EL (cell line): ENCODE data around the gene NXT1.
"Not testable (repeated sequence)": the region's sequence is repeated elsewhere in the genome, so short reads cannot be mapped to it uniquely, and the experiment has no call there.

Experiments
- DNase-seq: peaks from one replicate; pipeline ENCODE4 v3.0.0-alpha.2; 2016

Gene NXT1

DNA sequence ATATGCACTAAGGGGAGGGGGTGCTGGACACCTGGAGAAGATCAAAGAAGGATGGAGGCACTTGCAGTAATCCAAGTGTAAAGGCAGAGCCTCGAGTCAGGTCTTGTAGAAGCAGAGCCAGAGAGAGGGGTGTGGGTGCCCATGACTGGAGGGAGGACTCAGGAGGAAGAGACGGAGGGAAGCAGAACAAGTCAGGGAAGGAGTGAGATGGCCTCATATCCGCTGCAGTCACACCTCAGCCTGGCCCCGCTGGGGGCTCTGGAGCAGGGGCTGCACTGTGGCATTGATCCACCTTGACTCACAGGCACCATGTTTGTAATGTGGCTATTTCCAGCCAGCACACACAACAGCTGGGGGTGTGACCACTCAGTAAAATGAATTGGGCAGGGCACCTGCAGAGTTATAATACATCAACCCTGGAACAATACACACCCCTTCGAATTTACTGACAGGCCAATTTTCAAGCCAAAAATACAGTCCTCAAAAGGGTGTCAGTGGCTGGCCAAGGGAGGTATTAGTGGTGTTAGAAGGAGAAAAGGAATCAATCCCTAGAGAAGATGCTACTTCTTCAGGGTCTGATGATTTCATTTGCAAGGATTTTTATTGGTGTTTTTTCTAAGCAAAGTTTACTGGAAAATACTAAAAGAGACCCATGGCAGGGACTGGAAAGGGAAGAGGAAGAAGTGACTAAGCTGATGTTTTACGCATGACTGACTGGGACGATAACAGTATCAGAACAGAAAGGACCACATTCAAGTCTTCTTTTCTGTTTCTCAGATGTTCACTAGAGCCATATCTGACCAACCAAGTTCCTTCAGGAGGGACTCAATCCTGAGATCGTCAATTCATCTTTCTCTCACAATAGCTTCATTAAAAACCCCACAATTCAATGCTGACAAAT is 18.9 kb upstream of the NXT1 start:
- DNase-seq: peak; percentile 8

DNA sequence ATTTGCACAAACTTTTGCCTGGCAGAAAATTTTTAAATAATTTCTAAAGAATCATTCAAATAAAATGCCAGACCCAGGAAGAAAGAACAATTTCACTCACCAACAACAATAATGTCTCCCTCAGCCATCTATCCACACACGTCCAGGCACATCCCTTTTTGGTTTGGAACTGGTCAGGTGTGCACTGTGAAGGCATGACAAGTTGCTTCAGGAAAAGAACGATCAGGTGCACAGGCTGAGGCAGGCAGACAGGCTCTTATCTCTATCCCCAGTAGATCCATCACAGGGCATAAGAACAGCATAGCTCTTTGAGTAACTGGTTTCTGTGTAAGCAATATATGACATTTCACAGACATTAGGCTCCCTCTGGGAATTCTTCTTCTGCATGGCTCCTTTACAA is 18.1 kb upstream of the NXT1 start:
- no peak for DNase-seq

DNA sequence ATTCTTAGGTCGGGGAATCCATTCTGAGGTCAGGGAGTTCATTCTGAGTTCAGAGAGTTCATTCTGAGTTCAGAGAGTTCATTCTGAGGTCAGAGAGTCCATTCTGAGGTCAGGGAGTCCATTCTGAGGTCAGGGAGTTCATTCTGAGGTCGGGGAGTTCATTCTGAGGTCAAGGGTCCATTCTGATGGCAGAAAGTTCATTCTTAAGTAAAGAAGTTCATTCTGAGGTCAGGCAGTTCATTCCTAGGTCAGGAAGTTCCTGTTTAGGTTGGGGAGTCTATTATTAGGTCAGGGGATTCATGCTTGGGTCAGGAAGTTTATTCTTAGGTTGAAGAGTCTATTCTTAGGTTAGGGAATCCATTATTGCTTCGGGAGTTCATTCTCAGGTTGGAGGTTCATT is 16.5 kb upstream of the NXT1 start:
- no peak for DNase-seq

DNA sequence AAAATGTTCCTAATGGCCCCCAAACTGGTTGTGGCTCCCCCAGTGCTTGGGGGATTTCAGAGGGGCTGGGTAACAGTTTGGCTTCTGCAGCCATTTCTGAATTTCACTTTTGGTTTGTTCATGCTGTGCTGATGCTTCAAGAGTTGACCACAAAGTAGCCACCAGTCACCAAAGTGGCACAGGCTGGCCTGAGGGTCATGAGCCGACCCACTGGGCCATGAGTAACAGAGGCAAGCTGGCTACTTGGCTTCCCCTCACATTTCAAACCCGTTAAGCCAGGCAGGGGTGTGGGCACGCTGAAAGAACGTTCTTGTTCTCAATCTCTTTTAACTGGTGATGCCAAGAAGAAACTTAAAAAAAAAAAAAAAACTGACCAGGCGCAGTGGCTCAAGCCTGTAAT is 15.1 kb upstream of the NXT1 start:
- DNase-seq: no peak

DNA sequence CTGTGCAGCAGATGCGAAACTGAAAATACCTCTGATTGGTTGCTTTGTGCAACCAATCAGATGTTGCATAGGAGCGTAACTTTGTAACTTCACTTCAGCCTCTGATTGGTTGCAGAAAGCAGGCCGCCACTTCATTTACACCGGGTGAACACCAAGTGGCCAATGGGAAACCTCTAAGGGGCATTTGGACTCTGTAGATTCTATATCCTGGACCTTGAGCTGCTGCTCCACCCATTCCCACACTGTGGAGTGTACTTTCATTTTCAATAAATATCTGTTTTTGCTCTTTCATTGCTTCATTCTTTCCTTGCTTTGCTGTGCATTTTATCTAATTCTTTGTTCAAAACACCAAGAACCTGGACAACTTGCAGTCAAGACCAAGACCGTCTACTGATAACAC is 14.1 kb upstream of the NXT1 start:
- DNase-seq: no peak

DNA sequence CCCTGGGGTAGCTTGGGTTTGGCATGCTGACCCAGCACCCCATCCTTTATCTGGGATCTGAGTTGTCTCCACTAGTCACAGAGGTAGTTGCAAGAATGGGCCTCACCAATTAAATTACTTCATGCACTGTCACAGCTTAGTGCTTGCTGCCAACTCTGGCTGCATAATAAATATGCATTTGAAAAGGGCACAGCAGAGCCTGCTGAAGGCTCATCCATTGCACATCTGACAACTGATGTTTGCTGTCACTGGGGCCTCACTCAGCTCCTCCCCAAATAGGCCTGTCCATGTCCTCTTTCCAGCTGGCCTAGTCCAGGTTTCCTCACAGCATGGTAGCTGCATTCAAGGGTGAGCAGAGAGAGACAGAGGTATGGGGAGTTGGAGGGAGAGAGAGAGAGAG is 13.3 kb upstream of the NXT1 start:
- no peak for DNase-seq

DNA sequence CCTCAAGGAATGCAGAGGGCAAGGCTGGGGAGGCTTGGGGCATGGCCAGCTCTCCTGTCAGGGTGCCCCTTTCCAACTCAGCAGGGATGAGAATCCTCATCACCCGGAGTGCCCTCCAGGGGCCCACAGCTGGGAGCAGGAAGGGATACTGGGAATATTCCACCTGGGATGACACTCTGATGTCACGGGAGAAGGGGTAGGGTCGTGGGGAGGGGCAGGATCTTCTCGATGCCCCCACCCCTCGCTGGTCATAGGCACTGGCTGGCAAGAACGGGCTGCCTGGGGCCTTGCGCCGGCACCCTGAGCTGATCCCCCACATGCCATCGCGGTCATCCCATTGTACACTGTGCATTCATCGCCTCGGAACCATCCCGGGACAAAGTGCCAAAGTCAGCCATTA is 10.6 kb upstream of the NXT1 start:
- no peak for DNase-seq

DNA sequence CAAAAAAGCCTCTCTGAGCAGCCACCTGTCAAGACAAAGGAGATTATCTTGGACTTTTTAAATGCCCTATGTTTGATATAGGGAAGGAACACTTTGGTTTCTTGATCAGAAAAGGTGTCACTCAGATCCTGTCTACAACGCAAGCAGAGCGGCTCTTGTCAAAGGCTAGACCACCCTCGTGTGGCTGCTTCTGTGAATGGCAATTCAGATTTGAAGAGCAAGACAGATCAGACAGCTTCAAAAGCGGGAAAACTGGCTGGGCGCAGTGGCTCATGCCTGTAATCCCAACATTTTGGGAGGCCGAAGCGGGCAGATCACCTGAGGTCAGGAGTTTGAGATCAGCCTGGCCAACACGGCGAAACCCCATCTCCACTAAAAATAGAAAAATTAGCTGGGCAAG is 10.1 kb upstream of the NXT1 start:
- peak; percentile 40 for DNase-seq

DNA sequence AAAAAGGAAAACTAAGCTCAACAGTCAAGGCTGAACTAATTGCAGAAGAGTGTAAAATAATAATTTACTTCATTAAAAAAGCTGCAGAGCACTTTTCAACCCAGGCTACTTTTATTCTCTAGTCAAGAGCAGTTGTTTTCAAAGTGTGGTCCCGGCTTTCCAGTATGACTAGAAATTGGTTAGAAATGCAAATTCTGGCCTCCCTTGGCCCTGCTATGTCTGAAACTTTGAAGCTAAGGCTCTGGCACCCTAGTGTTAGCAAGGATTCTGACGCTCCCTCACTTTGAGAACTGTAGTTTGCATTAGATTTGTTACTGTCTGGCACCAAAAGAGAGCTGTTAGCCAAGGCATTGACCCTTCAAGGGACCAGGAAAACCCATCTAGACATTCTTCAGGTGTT is 9.5 kb upstream of the NXT1 start:
- no peak for DNase-seq

DNA sequence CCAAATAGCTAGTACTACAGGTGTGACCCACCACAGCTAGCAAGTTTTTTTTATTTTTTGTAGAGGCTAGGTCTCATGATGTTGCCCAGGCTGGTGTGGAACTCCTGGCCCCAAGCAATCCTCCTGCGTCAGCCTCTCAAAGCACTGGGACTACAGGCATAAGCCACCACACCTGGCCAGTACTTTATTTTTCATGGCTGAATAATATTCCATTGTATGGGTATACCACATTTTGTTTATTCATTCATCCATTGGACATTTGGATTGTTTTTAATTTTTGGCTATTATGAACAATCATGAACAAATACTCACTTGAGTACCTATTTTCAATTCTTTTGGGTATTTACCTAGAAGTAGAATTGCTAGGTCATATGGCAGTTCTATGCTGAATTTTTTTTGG is 7.0 kb upstream of the NXT1 start:
- DNase-seq: no peak

DNA sequence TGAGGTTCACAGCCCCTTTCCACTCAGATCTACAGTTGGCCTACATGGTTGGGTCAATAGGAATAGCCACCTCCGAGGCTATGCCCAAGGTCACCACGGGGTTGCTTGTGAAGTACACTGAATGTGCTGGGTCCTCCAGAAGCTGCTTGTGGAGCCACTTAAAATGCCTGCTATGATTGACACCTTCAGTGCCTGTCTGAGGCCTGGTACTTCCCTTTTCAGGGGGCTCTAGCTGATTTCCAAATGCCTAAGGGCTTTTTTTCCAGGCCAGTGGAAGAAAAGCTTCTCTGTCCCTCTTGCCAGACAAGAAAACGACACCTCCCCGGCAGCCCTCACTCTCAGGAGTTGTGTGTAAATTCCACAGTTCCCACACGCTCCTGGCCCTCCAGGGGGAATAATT is 6.3 kb upstream of the NXT1 start:
- no peak for DNase-seq

DNA sequence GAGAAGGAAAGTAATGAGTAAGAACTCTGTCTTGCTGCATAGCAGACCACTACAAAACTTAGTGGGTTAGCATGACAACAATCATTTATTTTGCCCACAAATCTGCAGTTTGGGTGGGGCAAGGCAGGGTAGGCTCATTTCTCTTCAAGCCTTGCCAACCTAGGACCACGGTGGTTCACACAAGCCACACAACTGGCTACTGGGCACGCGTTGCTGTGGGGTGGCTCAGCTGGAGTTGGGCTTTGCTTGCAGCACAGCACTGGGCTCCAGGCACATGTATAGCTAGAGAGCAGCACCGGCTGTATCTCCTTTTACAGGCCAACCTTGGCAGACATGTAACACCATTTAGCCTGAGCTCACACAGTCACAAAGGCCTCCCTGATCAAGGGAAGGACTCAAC is 4.6 kb upstream of the NXT1 start:
- no peak for DNase-seq

DNA sequence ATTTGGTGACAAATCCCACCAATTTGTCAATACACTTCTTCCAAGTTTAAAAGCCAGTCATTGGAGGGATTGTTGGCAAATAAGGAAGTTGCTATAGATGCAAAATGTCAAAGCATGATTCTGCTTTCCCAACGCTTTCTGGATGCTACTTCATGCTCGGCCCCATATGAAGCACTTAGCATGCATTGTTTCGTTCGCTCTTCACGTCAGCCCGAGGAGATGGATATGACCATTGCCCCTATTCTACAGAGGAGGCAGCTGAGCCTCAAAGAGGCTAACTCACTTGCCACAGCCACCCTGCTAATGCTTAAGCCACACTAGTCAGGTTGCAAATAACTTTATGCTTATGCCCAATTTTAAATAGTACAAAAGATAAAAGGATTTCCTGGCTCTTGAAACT is 2.8 kb upstream of the NXT1 start:
- no peak for DNase-seq

DNA sequence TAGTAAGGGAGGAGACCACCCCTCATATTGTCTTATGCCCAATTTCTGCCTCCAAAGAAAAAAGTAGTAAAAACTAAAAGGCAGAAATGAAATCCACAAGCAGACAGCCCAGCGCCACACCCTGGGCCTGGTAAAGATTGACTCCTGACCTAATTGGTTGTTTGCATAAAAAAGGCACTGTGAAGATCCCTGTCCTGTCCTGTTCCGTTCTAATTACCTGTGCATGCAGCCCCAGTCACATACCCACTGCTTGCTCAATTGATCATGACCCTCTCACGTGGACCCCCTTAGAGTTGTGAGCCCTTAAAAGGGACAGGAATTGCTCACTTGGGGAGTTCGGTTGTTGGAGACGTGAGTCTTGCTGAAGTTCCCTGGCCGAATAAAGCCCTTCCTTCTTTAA is 2.1 kb upstream of the NXT1 start:
- not testable (repeated sequence) for DNase-seq

DNA sequence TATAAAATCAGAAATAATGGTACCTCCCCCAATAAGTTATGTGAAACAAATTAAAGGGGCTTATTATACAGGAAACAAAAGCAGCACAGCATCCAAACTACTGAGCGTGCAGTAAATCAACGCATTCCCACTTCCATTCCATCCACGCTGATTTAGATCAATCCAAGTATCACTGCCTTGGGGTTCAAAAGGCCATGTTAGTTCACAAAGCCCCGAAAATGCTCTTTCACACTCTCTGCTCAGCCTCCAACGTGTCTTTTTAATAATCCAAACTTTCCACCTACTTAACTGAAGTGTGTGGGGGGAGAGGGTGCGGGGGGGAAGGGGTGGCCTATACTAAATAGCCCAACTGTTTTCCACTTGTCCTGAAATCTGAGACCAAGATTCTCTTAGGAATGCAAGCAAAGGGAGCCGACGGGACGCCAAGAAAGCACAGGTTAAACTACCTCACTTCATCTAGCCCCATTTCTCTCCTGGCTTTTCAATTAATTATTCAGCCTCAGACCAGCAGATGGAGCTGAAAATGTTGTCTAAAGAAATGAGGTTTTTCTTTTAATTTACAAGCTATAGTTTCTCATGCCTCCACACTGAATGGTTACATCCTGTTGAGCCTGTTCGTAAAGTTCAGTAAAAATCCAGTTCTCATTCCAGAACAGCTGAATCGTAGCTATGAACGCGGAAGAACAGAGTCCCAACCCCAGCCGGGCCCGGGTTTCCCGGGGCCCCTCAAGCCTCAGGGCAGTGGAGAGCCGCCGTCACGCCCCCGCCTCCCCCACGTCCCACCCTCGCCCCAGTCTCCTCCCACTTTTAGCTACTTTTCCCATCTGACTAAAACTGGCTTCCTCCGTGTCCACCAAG is 1.0 kb upstream of the NXT1 start:
- DNase-seq: peak; percentile 86

DNA sequence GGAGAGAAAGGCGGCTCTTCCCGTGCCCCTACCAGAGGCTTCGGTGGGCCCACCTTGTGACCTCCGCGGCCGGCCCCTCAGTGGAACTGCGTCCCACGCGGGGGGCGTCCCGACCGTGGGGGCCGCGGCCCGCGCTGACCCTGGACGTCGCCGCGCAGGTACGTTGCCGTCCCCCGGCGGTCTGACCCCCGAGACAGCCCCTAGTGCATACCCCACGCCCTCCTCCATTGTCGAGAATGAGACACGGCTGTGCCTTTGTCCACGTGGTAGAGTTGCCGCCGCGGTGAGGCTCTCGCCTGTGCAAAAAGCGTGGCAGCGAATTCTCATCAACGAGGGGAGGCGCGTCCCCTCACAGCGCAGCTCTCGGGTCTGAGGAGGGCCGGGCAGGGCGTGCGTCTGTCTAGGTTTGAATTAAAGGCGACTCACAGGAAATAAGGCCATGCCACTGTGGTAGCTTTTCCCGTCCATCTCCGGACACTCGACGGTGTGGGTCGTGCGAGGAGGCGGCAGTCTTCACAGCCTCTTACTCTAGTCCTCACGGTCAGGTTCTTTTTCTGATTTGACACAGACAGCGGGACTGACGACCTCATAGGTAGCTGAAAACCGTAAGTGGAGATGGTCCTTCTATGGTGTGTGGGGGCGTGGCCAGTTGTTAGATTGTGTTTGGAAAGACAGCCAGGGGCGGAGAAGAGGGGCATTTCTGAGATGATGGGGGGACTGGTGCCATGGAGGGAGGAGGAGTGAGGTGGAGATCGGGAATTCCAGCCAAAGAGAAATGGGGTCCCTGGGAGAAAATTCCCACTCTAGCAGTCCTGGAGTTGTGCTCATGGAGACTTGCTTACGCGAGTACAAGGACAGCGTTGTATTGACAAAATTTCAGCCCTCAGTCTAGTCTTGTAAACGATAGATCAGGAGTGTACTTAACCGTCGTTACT is 580 bp downstream of the NXT1 start:
- DNase-seq: peak; percentile 55

DNA sequence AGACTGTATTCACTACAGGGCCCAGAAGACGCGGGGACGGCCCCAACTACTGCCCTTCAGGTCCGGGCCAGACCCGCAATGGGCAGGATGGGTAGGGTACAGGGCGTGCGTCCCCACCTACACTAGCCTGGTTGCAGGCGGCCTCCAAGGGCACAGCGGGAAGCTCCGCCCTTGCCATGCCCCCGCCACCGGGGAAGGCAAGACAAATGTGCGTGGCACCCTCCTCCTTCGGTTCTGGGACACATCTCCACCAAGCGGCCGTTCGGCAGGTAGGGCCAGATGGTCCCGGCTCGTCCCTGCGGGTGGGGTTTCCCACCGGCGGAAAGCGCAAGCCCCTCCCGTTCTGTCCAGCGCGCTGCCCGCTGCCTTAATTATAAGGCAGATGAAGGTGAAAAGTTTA is 5.6 kb downstream of the NXT1 start:
- DNase-seq: no peak

DNA sequence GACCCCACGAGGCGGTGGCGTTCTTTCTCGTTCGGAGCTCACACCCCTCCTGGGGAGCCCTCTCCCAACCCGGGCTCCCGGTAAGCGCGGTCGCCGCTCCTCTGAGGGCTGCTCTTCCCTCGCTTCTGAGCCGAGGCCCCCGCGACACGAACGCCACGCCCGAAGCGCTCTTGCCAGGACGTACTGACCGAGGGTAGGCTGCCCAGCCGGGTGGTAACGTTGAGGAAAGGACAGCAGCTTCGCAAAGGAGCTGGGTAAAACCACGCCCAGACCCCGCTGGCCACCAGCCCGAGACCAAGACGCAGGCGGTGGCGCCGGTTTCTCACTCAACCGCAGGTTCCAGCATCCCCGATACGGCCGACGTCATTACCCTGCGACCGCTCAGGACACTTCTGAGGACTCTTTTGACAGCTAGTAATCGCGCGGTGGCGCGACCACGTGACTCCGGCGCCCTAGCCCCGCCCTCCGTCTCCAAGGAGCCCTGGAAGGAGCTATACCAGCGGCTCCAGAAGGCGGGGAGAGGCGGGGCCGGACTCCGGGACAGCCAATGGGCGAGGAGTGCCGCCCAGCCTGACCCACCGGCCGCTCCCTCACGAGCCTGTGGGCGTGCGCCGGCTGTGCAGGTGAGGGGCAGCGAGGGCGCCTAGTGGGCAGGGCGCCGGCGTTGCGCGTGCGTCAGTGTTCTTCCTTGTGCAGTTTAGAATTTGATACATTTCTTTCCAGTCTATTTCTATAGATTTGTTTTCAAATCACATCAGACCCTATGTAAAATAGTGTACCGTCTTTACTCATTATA is 7.4 kb downstream of the NXT1 start:
- peak; percentile 99 for DNase-seq

DNA sequence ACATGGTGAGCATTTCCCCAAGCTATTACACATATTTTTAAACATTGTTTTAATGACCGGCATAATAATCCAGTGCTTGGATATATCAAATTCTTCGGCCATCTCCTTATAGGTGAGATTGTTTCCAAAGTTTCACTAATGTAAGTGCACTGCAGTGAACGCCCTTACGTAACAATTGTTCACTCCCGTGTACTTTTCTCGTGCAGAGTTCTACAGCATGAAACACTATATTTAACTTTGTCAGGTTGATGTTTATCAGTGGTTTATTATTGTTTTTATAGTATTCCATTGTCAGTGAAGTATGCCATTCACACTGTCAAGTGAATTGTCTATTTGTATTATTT is 7.9 kb downstream of the NXT1 start:
- no peak for DNase-seq

DNA sequence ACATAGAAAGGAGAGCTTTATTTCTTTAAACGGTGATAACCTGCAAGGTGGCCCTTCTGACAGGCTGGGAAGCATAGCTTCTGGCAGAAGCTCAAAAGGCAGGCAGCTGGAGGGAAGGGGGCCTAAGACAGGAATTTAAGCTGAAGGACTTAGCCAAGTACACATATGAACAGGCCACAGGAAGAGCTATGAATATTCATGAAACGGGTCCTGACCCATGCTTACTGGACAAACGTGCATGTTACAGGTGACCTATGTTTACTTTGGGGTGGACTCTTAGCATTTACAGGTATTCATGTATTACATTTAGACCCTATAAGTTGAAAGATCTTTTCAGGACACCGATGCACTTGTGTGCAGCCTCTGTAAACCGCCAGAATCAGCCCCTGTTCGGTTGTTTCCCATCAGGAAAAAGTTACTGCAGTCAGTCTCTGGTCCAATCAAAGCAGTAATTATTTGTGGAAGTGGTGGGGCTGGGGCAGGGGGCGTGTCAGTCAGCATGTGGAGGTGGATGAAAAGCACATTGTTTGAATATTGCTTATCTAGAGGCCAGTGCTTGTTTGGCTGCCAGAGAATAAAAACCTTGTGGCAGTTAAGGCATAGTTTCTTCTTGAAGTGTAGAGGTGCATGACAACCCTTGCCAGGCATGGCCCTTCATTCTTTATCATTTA is 8.5 kb downstream of the NXT1 start:
- DNase-seq: no peak

DNA sequence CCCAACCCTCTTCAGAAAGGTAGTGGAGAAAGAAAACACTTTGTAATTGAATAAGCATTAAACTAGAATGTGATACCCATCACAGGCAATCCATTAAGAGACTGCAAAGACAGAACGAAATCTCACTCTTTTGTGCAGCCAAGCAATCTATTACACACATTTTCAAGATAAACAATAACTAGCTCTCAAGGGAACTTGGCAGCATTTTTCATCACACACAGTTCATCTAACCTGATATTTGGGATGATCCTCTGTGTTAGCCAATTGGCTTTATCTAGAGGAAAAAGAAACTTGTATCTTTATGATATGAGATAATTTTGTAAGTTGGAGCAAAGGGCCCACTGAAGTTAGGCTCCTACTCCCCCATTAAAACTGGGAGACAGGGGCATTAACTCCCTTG is 9.9 kb downstream of the NXT1 start:
- no peak for DNase-seq

DNA sequence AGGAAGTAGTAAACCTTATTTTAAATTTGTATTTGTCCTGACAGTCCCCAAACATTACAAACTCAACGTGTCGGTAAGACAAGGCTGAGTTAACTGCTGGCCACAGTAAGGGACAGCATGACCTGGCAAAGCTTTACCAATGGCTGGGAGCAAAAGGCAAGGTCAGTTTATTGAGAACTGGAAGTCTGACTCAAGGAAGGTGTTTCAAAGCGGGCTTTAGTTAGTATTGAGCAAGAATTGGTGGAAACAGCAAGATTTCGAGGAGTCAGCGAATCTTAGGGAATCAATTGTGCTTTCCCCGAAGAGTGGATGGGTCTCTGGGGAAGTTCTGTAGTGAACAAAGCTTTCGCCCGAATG is 10.5 kb downstream of the NXT1 start:
- DNase-seq: peak; percentile 22
